ENCODE data around the gene TMEM244. TPM values are rescaled to one million over a fixed set of nuclear protein-coding genes. Genes with fewer than 3 reads are reported as not detected.
A peak's percentile ranks its signal among the peaks of the same experiment; 100 is the strongest.

Gene TMEM244
- total RNA-seq, 1 experiment from 2014 or later = not detected

GRCh38 chr6:129844118-129844891 is 16.8 kb downstream of the TMEM244 start:
- TF ChIP-seq, protein P1, sequence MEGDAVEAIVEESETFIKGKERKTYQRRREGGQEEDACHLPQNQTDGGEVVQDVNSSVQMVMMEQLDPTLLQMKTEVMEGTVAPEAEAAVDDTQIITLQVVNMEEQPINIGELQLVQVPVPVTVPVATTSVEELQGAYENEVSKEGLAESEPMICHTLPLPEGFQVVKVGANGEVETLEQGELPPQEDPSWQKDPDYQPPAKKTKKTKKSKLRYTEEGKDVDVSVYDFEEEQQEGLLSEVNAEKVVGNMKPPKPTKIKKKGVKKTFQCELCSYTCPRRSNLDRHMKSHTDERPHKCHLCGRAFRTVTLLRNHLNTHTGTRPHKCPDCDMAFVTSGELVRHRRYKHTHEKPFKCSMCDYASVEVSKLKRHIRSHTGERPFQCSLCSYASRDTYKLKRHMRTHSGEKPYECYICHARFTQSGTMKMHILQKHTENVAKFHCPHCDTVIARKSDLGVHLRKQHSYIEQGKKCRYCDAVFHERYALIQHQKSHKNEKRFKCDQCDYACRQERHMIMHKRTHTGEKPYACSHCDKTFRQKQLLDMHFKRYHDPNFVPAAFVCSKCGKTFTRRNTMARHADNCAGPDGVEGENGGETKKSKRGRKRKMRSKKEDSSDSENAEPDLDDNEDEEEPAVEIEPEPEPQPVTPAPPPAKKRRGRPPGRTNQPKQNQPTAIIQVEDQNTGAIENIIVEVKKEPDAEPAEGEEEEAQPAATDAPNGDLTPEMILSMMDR (conservative IDR thresholded peaks at IDR 0.05; ENCODE audit: low read depth, low read length) = no peak
- Histone ChIP-seq H3K27ac (ENCODE audit: low read length) (no peak overlapping the region), H3K4me1 (ENCODE audit: insufficient read depth, low read length) (peaks cover 14% of the 10 kb centered on the region), H3K9ac (ENCODE audit: low read length) (no peak overlapping the region), H3K9me2 (replicated peaks; ENCODE audit: low read length) (no peaks in the 10 kb centered on the region), H3K4me3 (ENCODE audit: low read length) (no peak overlapping the region), H4K20me1 (ENCODE audit: low read length) (no peaks in the 10 kb centered on the region), H3K36me3 (ENCODE audit: low read depth, low read length) (no peaks in the 10 kb centered on the region), H2AFZ (ENCODE audit: low read length) (no peak overlapping the region), H3K4me2 (ENCODE audit: low read length) (0 out of 2 replicates have a peak overlapping the region, but pooled peaks have one; percentile 11), H3F3A (ENCODE audit: low read length, unreplicated experiment) (no peaks in the 10 kb centered on the region), H3K27me3 (ENCODE audit: low read length) (no peaks in the 10 kb centered on the region), H3K79me2 (ENCODE audit: low read length) (no peaks in the 10 kb centered on the region), H3K9me3 (ENCODE audit: low read length) (no peaks in the 10 kb centered on the region)
- ChIA-PET POLR2A (ENCODE audit: unreplicated experiment) (no interaction called here), CTCF (interaction anchor here (0.5 to 1.0 kb wide), 3 partner anchors 69 to 269 kb away, joined by 3 read pairs; no protein-coding TSS in a partner anchor)
- intact Hi-C loops (cut with micrococcal nuclease) = no loop called here
- BruUV-seq (replicated peaks) = no TSS peak
- ATAC-seq (peak; percentile 92), DNase-seq (peak; percentile 81)

DNA sequence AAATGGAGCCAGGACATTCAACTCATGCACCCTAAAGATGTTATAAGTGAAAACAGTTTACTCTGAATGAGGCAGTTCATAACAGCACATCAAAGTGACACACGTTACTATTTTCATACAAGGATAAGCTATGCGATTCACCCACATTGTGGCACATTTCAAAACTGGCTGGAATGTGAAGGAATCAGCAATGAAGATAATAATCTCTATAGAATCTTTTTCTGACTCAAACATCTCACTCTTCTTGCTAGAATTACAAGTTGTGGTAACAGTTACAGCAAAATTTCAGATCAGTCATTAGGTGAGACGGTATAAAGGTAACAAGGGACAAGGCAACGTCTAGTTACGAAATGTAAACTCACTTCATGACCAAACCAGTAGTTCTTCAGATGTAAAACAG is 17.5 kb downstream of the TMEM244 start:
- Histone ChIP-seq H3K79me2 (ENCODE audit: low read length) (no peaks in the 10 kb centered on the region), H3K4me2 (ENCODE audit: low read length) (no peak overlapping the region), H3F3A (ENCODE audit: low read length, unreplicated experiment) (no peaks in the 10 kb centered on the region), H3K27me3 (ENCODE audit: low read length) (no peaks in the 10 kb centered on the region), H4K20me1 (ENCODE audit: low read length) (no peaks in the 10 kb centered on the region), H3K9me2 (replicated peaks; ENCODE audit: low read length) (no peaks in the 10 kb centered on the region), H3K9me3 (ENCODE audit: low read length) (no peaks in the 10 kb centered on the region), H3K36me3 (ENCODE audit: low read depth, low read length) (no peaks in the 10 kb centered on the region), H3K9ac (ENCODE audit: low read length) (no peak overlapping the region), H3K4me3 (ENCODE audit: low read length) (no peak overlapping the region), H2AFZ (ENCODE audit: low read length) (no peak overlapping the region), H3K27ac (ENCODE audit: low read length) (no peak overlapping the region), H3K4me1 (ENCODE audit: insufficient read depth, low read length) (peaks cover 13% of the 10 kb centered on the region)
- ATAC-seq (no peak), DNase-seq (peak; percentile 4)
- intact Hi-C loops (cut with micrococcal nuclease) = no loop called here
- TF ChIP-seq, protein P1 (conservative IDR thresholded peaks at IDR 0.05; ENCODE audit: low read depth, low read length) = no peak
- BruUV-seq (replicated peaks) = no TSS peak
- CTCF ChIA-PET = no interaction called here
- POLR2A ChIA-PET (ENCODE audit: unreplicated experiment) = no interaction called here

DNA sequence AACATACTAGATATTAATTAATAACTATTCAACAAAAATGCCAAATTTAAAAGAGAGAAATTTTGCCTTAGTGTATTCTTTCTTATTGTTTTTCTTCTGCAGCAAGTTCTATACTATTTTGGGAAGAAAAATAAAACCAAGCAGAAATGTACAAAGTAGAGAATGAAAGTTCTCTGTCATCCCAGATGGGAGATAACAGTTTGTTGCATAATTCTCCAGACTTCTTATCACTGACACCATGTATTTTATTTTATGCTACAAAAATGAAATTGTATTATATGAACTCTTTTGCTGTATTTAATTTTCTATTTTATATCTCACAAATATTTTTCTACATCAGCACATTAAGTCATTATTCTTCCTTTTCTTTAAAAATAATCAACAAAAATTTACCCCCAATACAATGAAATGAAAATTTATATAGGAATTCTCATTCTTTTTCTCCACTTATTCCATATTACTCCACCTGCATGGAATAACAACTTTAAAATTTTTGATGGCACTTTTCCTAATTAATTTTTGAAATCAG is 18.2 kb downstream of the TMEM244 start:
- no TSS peak for BruUV-seq (replicated peaks)
- no peak for DNase-seq
- intact Hi-C loops (cut with micrococcal nuclease) = no loop called here
- H3K9me2 ChIP-seq (replicated peaks; ENCODE audit: low read length) = no peaks in the 10 kb centered on the region
- no peaks in the 10 kb centered on the region for H4K20me1 ChIP-seq (ENCODE audit: low read length)
- no peak overlapping the region for H3K9ac ChIP-seq (ENCODE audit: low read length)
- no peaks in the 10 kb centered on the region for H3K27me3 ChIP-seq (ENCODE audit: low read length)
- ATAC-seq = no peak
- no peak for TF ChIP-seq EZH2phosphoT487 (IDR thresholded peaks at IDR 0.05; ENCODE audit: borderline replicate concordance, low read length)
- TF ChIP-seq, protein P1 (conservative IDR thresholded peaks at IDR 0.05; ENCODE audit: low read depth, low read length) = no peak
- TF ChIP-seq EZH2 (IDR thresholded peaks at IDR 0.05; ENCODE audit: low read length, unreplicated experiment) = no peak
- H3K9me3 ChIP-seq (ENCODE audit: low read length) = no peaks in the 10 kb centered on the region
- H3K4me2 ChIP-seq (ENCODE audit: low read length) = no peak overlapping the region
- H3K36me3 ChIP-seq (ENCODE audit: low read depth, low read length) = no peaks in the 10 kb centered on the region
- H3K27ac ChIP-seq (ENCODE audit: low read length) = no peak overlapping the region
- H2AFZ ChIP-seq (ENCODE audit: low read length) = no peak overlapping the region
- ChIA-PET CTCF (no interaction called here), POLR2A (ENCODE audit: unreplicated experiment) (no interaction called here)
- H3K79me2 ChIP-seq (ENCODE audit: low read length) = no peaks in the 10 kb centered on the region
- peaks cover 13% of the 10 kb centered on the region for H3K4me1 ChIP-seq (ENCODE audit: insufficient read depth, low read length)
- no peak overlapping the region for H3K4me3 ChIP-seq (ENCODE audit: low read length)
- no peaks in the 10 kb centered on the region for H3F3A ChIP-seq (ENCODE audit: low read length, unreplicated experiment)
